K562 (cell line): ENCODE data around the gene PUS7L. TPM values are rescaled to one million over a fixed set of nuclear protein-coding genes. Genes with fewer than 3 reads are reported as not detected.

Experiments used
- ATAC-seq: fragments of 200-7000 bp; cut with Tn5 transposase; 3 replicates; pipeline ENCODE4 v1.9.1; 2020; ENCODE audit warnings: moderate library complexity
- BruUV-seq: library from RNA; stranded (reverse); fragments of 400-500 nt; replicated peaks from 2 replicates; lab custom pipeline; 2021; lab: Mats Ljungman, UMichigan
- CTCF ChIA-PET: fragments of 300-600 bp; formaldehyde crosslinking; extraction: SDS; loops from one replicate; lab custom pipeline; 2021; ENCODE audit warnings: low intra/inter-chr PET ratio; lab: Yijun Ruan, JAX
- POLR2A ChIA-PET: fragments of 300-600, 350-650 bp; sonication (Branson Sonifier 250); formaldehyde crosslinking; extraction: SDS; loops from one replicate; lab custom pipeline; 2021; ENCODE audit warnings: antibody characterized with exemption, inconsistent platforms; lab: Yijun Ruan, JAX
- DNase-seq, 4 experiments: peaks; one replicate each; pipeline versions ENCODE4 v3.0.0 to v3.0.0-alpha.2; 2011 to 2018; ENCODE audit warnings: low spot score in 3 of 4, mixed read lengths in 3 of 4; ENCODE audit errors: extremely low read depth in 1 of 4
- FAIRE-seq: peaks from 2 replicates; lab custom pipeline; 2011; peaks lifted over from hg19 to GRCh38; lab: Jason Lieb, UNC
- H2AFZ ChIP-seq: 2 replicates; pipeline ENCODE4 v1.6.0; 2011; ENCODE audit warnings: low read depth, low read length, control low read depth, inconsistent platforms
- H3K27ac ChIP-seq: fragments of 200-600 bp; 3 replicates; pipeline ENCODE4 v1.8.0; 2011; ENCODE audit warnings: low read depth, mild to moderate bottlenecking, control low read depth, inconsistent platforms, low read length, moderate library complexity, mixed read lengths; ENCODE audit errors: extremely low read depth
- H3K27me3 ChIP-seq, 2 experiments: fragments of 300-600 bp in 1 of 2; 2 replicates in 1 of 2; 3 replicates in 1 of 2; pipeline versions ENCODE4 v1.6.0 to v1.8.0; 2011; ENCODE audit warnings: inconsistent platforms in 2 of 2, low read length in 2 of 2, mild to moderate bottlenecking in 1 of 2, mixed read lengths in 1 of 2, moderate library complexity in 1 of 2; ENCODE audit not compliant: control insufficient read depth in 2 of 2, insufficient read depth in 2 of 2
- H3K36me3 ChIP-seq: fragments of 300-600 bp; 3 replicates; pipeline ENCODE4 v1.8.0; 2011; ENCODE audit warnings: mild to moderate bottlenecking, low read length, inconsistent platforms; ENCODE audit not compliant: control insufficient read depth, insufficient read depth
- H3K4me1 ChIP-seq, 2 experiments: fragments of 200-600 bp in 1 of 2; replicated peaks in 1 of 2; 2 replicates in 1 of 2; 3 replicates in 1 of 2; pipeline versions ENCODE4 v1.5.1 to v1.8.0; 2011; ENCODE audit warnings: inconsistent platforms in 2 of 2, low read length in 2 of 2, mild to moderate bottlenecking in 1 of 2, mixed read lengths in 1 of 2, moderate library complexity in 1 of 2; ENCODE audit not compliant: control insufficient read depth in 2 of 2, insufficient read depth in 2 of 2
- H3K4me2 ChIP-seq: 2 replicates; pipeline ENCODE4 v1.6.1; 2011; ENCODE audit warnings: low read length, control low read depth, inconsistent platforms, mixed read lengths; ENCODE audit not compliant: insufficient read depth
- H3K4me3 ChIP-seq: fragments of 200-600 bp; sonication (generic), shearing (Covaris generic); 2 replicates; pipeline ENCODE4 v1.5.1; 2016; ENCODE audit warnings: control low read depth, inconsistent platforms
- H3K79me2 ChIP-seq: fragments of 200-600 bp; 3 replicates; pipeline ENCODE4 v1.8.0; 2011; ENCODE audit warnings: low read length, inconsistent platforms; ENCODE audit not compliant: control insufficient read depth, insufficient read depth
- H3K9ac ChIP-seq, 2 experiments: 2 replicates each; pipeline versions ENCODE4 v1.6.0 to v1.6.1; 2011; ENCODE audit warnings: low read depth in 2 of 2, low read length in 2 of 2, control low read depth in 1 of 2, inconsistent platforms in 1 of 2, mild to moderate bottlenecking in 1 of 2, mixed read lengths in 1 of 2; ENCODE audit not compliant: insufficient read depth in 1 of 2
- H3K9me1 ChIP-seq: one replicate; pipeline ENCODE4 v1.6.0; 2011; ENCODE audit warnings: inconsistent platforms, mild to moderate bottlenecking, low read length, moderate library complexity; ENCODE audit not compliant: control insufficient read depth, insufficient read depth
- H3K9me3 ChIP-seq: replicated peaks from 2 replicates; pipeline ENCODE4 v1.5.1; 2011; ENCODE audit warnings: low read depth, low read length, inconsistent platforms; ENCODE audit not compliant: control insufficient read depth, insufficient read depth
- H4K20me1 ChIP-seq: replicated peaks from 2 replicates; pipeline ENCODE4 v1.6.1; 2011; ENCODE audit warnings: low read length, inconsistent platforms, mixed read lengths; ENCODE audit not compliant: control insufficient read depth, insufficient read depth
- CBX1 ChIP-seq: sonication (generic); IDR thresholded peaks from 2 replicates; pipeline ENCODE4 v1.6.1; 2016; ENCODE audit warnings: antibody characterized with exemption, low read depth, mild to moderate bottlenecking
- ELK1 ChIP-seq: sonication (generic); formaldehyde crosslinking; IDR thresholded peaks from 2 replicates; pipeline ENCODE4 v1.8.1; 2022; ENCODE audit warnings: missing genetic modification reagents
- MEF2D ChIP-seq: conservative IDR thresholded peaks from 2 replicates; pipeline ENCODE4 v1.6.1; 2016; ENCODE audit warnings: low read depth, missing genetic modification characterization, missing compliant biosample characterization
- UBTF ChIP-seq, 2 experiments: IDR thresholded peaks; 2 replicates each; pipeline ENCODE4 v1.6.1; 2012; ENCODE audit warnings: improper control_type of control experiment in 2 of 2, low read depth in 2 of 2, low read length in 2 of 2, borderline replicate concordance in 1 of 2
- ZNF12 ChIP-seq: sonication (generic); formaldehyde crosslinking; IDR thresholded peaks from 2 replicates; pipeline ENCODE4 v1.4.0; 2020; ENCODE audit warnings: mild to moderate bottlenecking, missing genetic modification reagents
- WGBS: fragments of 100-300 bp; shearing (Covaris generic); methylation state at CpG from one replicate; pipeline ENCODE4 v1.1.6; 2016; ENCODE audit warnings: low coverage, mixed read lengths; ENCODE audit not compliant: insufficient coverage; ENCODE audit errors: missing lambda C conversion rate; 5-methylcytosine and 5-hydroxymethylcytosine counted together
- in situ Hi-C: fragments of 300-500 bp; cut with MboI; formaldehyde crosslinking; loops from 4 replicates; pipeline ENCODE4 v1.15.0; 2018; ENCODE audit warnings: inconsistent platforms, mixed read lengths
- intact Hi-C: fragments of 100-400 bp; cut with micrococcal nuclease; formaldehyde crosslinking; loops from 2 replicates; pipeline ENCODE4 v1.14.2; 2022
- polyA plus RNA-seq, 8 experiments: library from polyadenylated mRNA; depleted of rRNA in 4 of 8; stranded (reverse) in 5 of 8; unstranded in 3 of 8; fragments of >200 nt; fragmentation: Nextera tagmentation in 2 of 8; fragmentation: Illumina TruSeq in 1 of 8; extraction: Ambion mirVana in 2 of 8; extraction: Trizol in 1 of 8; gene quantifications; 2 replicates each; pipeline versions ENCODE4 v1.2.1 to v1.2.3, GENCODE V29; 2011 to 2014; ENCODE audit warnings: inconsistent platforms in 1 of 8, missing spikeins in 1 of 8
- total RNA-seq, 7 experiments: library from RNA; depleted of rRNA in 6 of 7; stranded (reverse); fragments of >200 nt in 6 of 7; fragmentation: Illumina TruSeq in 2 of 7; extraction: Trizol in 2 of 7; gene quantifications; 2 replicates each; pipeline versions ENCODE4 v1.2.1 to v1.2.3, GENCODE V29; 2011 to 2021; ENCODE audit warnings: low replicate concordance in 1 of 7

The PUS7L gene
- total and polyA plus RNA-seq, 9 of the 15 experiments (the other 6 are each of a cell fraction or from before 2014, with no cell fraction given), result 10.8 to 53.3 (median 25.2) TPM

- H3K4me3 ChIP-seq, result no peak overlapping the region
- no peaks in the 10 kb centered on the region for H4K20me1 ChIP-seq
- no peaks in the 10 kb centered on the region for H3K9me3 ChIP-seq
- H3K79me2 ChIP-seq, result peaks cover 37% of the 10 kb centered on the region
- 63% methylated on average over 3 of the region's 3 CpGs for whole genome bisulfite sequencing
- ATAC-seq (no peak), DNase-seq (no peak), FAIRE-seq (no peak)
- H3K9me1 ChIP-seq, result no peaks in the 10 kb centered on the region
- intact Hi-C loops, result loop anchor here (5.0 kb wide), 1 partner anchor 50 kb away; the partner anchor contains the start of genes IRAK4 and PUS7L
- H3K9ac ChIP-seq, result no peak overlapping the region
- no peaks in the 10 kb centered on the region; a peak in 1 of 5 replicates for H3K27me3 ChIP-seq
- H3K27ac ChIP-seq, result no peak overlapping the region
- POLR2A ChIA-PET, result no interaction called here
- peaks cover 19% of the 10 kb centered on the region for H3K36me3 ChIP-seq
- H2AFZ ChIP-seq, result no peak overlapping the region
- no peak overlapping the region for H3K4me2 ChIP-seq
- no TSS peak for BruUV-seq
- TF ChIP-seq MEF2D, result no peak
- TF ChIP-seq ZNF12 (CRISPR knock-in tag), result no peak
- no peak for TF ChIP-seq CBX1
- TF ChIP-seq UBTF (IDR thresholded peaks at IDR 0.05; ENCODE audit: borderline replicate concordance in 1 of 2, low read depth in 2 of 2, low read length in 2 of 2), result no peak
- no peak for TF ChIP-seq ELK1 (CRISPR knock-in tag)
- TF ChIP-seq, all 486 proteins: peak for 0
- in situ Hi-C loops, result no loop called here
- CTCF ChIA-PET, result no interaction called here
- H3K4me1 ChIP-seq, result peaks cover 0 to 2% of the 10 kb centered on the region in 2 experiments; a peak in 1 of 5 replicates
Observed at GRCh38 chr12:43807386-43807785, 48.8 kb upstream of the PUS7L start.
